ENCODE data around the gene APBB1IP.

APBB1IP gene

GRCh38 chr10:26508016-26508415 lies 69.9 kb downstream of the APBB1IP start:
- no peak for TF ChIP-seq CTCF (IDR thresholded peaks at IDR 0.05; ENCODE audit: borderline replicate concordance, insufficient read depth, low read depth, low read length)
- no peak overlapping the region for H3K4me3 ChIP-seq (ENCODE audit: low read depth, low read length)

- no peak for TF ChIP-seq CTCF (IDR thresholded peaks at IDR 0.05; ENCODE audit: borderline replicate concordance, insufficient read depth, low read depth, low read length)
- H3K4me3 ChIP-seq (ENCODE audit: low read depth, low read length), result no peak overlapping the region
Measured at GRCh38 chr10:26509307-26509706, 71.2 kb downstream of the APBB1IP start.

- no peak overlapping the region for H3K4me3 ChIP-seq (ENCODE audit: low read depth, low read length)
- no peak for TF ChIP-seq CTCF (IDR thresholded peaks at IDR 0.05; ENCODE audit: borderline replicate concordance, insufficient read depth, low read depth, low read length)
Measured at GRCh38 chr10:26513101-26513500, 75.0 kb downstream of the APBB1IP start.

GRCh38 chr10:26516540-26517101 lies 78.5 kb downstream of the APBB1IP start:
- no peak for TF ChIP-seq CTCF (IDR thresholded peaks at IDR 0.05; ENCODE audit: borderline replicate concordance, insufficient read depth, low read depth, low read length)

GRCh38 chr10:26517141-26517867 lies 79.2 kb downstream of the APBB1IP start:
- H3K4me3 ChIP-seq (ENCODE audit: low read depth, low read length), result no peak overlapping the region
- no peak for TF ChIP-seq CTCF (IDR thresholded peaks at IDR 0.05; ENCODE audit: borderline replicate concordance, insufficient read depth, low read depth, low read length)

More at GRCh38 chr10:26516540-26517101, 78.5 kb downstream of the APBB1IP start:
- H3K4me3 ChIP-seq (ENCODE audit: low read depth, low read length), result no peak overlapping the region

- no peak for TF ChIP-seq CTCF (IDR thresholded peaks at IDR 0.05; ENCODE audit: borderline replicate concordance, insufficient read depth, low read depth, low read length)
- H3K4me3 ChIP-seq (ENCODE audit: low read depth, low read length), result no peak overlapping the region
Measured at GRCh38 chr10:26519803-26520202, 81.7 kb downstream of the APBB1IP start.

GRCh38 chr10:26520575-26520974 lies 82.4 kb downstream of the APBB1IP start:
- no peak for TF ChIP-seq CTCF (IDR thresholded peaks at IDR 0.05; ENCODE audit: borderline replicate concordance, insufficient read depth, low read depth, low read length)
- no peak overlapping the region for H3K4me3 ChIP-seq (ENCODE audit: low read depth, low read length)
